SU-DHL-6 (cell line): ENCODE results near the gene CPSF2.
"Not testable (repeated sequence)": the region's sequence is repeated elsewhere in the genome, so short reads cannot be mapped to it uniquely, and the experiment has no call there.

Source experiments
- H2AFZ ChIP-seq: fragments of 200-600 bp; sonication (generic); 2 replicates; pipeline ENCODE4 v1.6.1; 2014; ENCODE audit warnings: low read depth, mild to moderate bottlenecking, moderate library complexity, mixed read lengths, antibody characterized with exemption, low read length; ENCODE audit not compliant: severe bottlenecking
- H3F3A ChIP-seq: fragments of 200-600 bp; shearing (Covaris generic); 2 replicates; pipeline ENCODE4 v1.6.0; 2016; ENCODE audit warnings: antibody characterized with exemption, mild to moderate bottlenecking; ENCODE audit not compliant: insufficient read depth
- H3K27ac ChIP-seq: fragments of 200-600 bp; sonication (generic); 2 replicates; pipeline ENCODE4 v1.5.1; 2016; ENCODE audit warnings: low read depth, mild to moderate bottlenecking, low read length, moderate library complexity, mixed read lengths
- H3K27me3 ChIP-seq: fragments of 200-600 bp; sonication (generic), shearing (Covaris generic); 2 replicates; pipeline ENCODE4 v1.6.0; 2014; ENCODE audit warnings: mild to moderate bottlenecking, low read length
- H3K36me3 ChIP-seq: fragments of 200-600 bp; sonication (generic); 2 replicates; pipeline ENCODE4 v1.6.1; 2014; ENCODE audit warnings: mild to moderate bottlenecking, low read length, mixed read lengths
- H3K4me2 ChIP-seq: fragments of 300-600, 200-600 bp; shearing (Covaris generic), sonication (generic); 2 replicates; pipeline ENCODE4 v1.6.0; 2014; ENCODE audit warnings: low read length, low read depth, mild to moderate bottlenecking; ENCODE audit not compliant: poor library complexity, severe bottlenecking
- H3K4me3 ChIP-seq: fragments of 200-600 bp; sonication (generic); 2 replicates; pipeline ENCODE4 v1.5.1; 2014; ENCODE audit warnings: antibody characterized with exemption, low read length, mild to moderate bottlenecking, mixed read lengths; ENCODE audit not compliant: insufficient read depth, poor library complexity, severe bottlenecking
- H3K79me2 ChIP-seq: fragments of 200-600 bp; sonication (generic); 2 replicates; pipeline ENCODE4 v1.6.1; 2014; ENCODE audit warnings: mild to moderate bottlenecking, low read length, moderate library complexity; ENCODE audit not compliant: insufficient read depth
- H3K9ac ChIP-seq: fragments of 200-600 bp; sonication (generic); 2 replicates; pipeline ENCODE4 v1.7.0; 2014; ENCODE audit warnings: mild to moderate bottlenecking, low read length
- H3K9me2 ChIP-seq: fragments of 200-600 bp; sonication (generic); replicated peaks from 2 replicates; pipeline ENCODE4 v1.6.1; 2014; ENCODE audit warnings: low read length; ENCODE audit not compliant: insufficient read depth
- H3K9me3 ChIP-seq: fragments of 200-600 bp; sonication (generic); 2 replicates; pipeline ENCODE4 v1.6.1; 2014; ENCODE audit warnings: low read length, mixed read lengths; ENCODE audit not compliant: insufficient read depth
- H4K20me1 ChIP-seq: fragments of 200-600 bp; sonication (generic); 2 replicates; pipeline ENCODE4 v1.6.1; 2014; ENCODE audit warnings: low read depth, mild to moderate bottlenecking, antibody characterized with exemption, low read length, moderate library complexity, mixed read lengths
- EZH2phosphoT487 ChIP-seq: fragments of 200-600 bp; sonication (generic), shearing (Covaris generic); conservative IDR thresholded peaks from 2 replicates; pipeline ENCODE4 v1.6.1; 2018; ENCODE audit warnings: mild to moderate bottlenecking, antibody characterized with exemption, low read length, moderate library complexity, mixed read lengths
- TF ChIP-seq, protein P1 (sequence below): fragments of 200-600 bp; sonication (generic); IDR thresholded peaks from one replicate; pipeline ENCODE4 v1.5.1; 2017; ENCODE audit warnings: antibody characterized with exemption, mild to moderate bottlenecking, low read length, moderate library complexity; ENCODE audit not compliant: insufficient read depth, poor library complexity, severe bottlenecking

Gene CPSF2

GRCh38 chr14:92207928-92208265 is 86.1 kb downstream of the CPSF2 start:
- no peaks in the 10 kb centered on the region for H3K27me3 ChIP-seq
- no peaks in the 10 kb centered on the region for H3K9me3 ChIP-seq
- no peak overlapping the region for H3K4me3 ChIP-seq
- H3K79me2 ChIP-seq = no peaks in the 10 kb centered on the region
- H3K36me3 ChIP-seq = no peaks in the 10 kb centered on the region
- H3K9me2 ChIP-seq = no peaks in the 10 kb centered on the region
- H4K20me1 ChIP-seq = no peaks in the 10 kb centered on the region
- no peak overlapping the region for H3K27ac ChIP-seq
- TF ChIP-seq EZH2phosphoT487 = no peak
- TF ChIP-seq, protein P1, sequence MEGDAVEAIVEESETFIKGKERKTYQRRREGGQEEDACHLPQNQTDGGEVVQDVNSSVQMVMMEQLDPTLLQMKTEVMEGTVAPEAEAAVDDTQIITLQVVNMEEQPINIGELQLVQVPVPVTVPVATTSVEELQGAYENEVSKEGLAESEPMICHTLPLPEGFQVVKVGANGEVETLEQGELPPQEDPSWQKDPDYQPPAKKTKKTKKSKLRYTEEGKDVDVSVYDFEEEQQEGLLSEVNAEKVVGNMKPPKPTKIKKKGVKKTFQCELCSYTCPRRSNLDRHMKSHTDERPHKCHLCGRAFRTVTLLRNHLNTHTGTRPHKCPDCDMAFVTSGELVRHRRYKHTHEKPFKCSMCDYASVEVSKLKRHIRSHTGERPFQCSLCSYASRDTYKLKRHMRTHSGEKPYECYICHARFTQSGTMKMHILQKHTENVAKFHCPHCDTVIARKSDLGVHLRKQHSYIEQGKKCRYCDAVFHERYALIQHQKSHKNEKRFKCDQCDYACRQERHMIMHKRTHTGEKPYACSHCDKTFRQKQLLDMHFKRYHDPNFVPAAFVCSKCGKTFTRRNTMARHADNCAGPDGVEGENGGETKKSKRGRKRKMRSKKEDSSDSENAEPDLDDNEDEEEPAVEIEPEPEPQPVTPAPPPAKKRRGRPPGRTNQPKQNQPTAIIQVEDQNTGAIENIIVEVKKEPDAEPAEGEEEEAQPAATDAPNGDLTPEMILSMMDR = no peak
- no peak overlapping the region for H3K4me2 ChIP-seq
- H3F3A ChIP-seq = no peaks in the 10 kb centered on the region
- no peak overlapping the region for H3K9ac ChIP-seq
- no peak overlapping the region for H2AFZ ChIP-seq

- no peaks in the 10 kb centered on the region for H3F3A ChIP-seq
- no peaks in the 10 kb centered on the region for H3K9me2 ChIP-seq
- H2AFZ ChIP-seq = no peak overlapping the region
- H3K27me3 ChIP-seq = no peaks in the 10 kb centered on the region
- no peaks in the 10 kb centered on the region for H4K20me1 ChIP-seq
- H3K36me3 ChIP-seq = no peaks in the 10 kb centered on the region
- no peaks in the 10 kb centered on the region for H3K9me3 ChIP-seq
- no peak overlapping the region for H3K4me3 ChIP-seq
- H3K27ac ChIP-seq = no peak overlapping the region
- H3K9ac ChIP-seq = no peak overlapping the region
- H3K4me2 ChIP-seq = no peak overlapping the region
- no peak for TF ChIP-seq EZH2phosphoT487
- TF ChIP-seq, protein P1 = no peak
- no peaks in the 10 kb centered on the region for H3K79me2 ChIP-seq
Measured at GRCh38 chr14:92209141-92209540, 87.4 kb downstream of the CPSF2 start.

DNA sequence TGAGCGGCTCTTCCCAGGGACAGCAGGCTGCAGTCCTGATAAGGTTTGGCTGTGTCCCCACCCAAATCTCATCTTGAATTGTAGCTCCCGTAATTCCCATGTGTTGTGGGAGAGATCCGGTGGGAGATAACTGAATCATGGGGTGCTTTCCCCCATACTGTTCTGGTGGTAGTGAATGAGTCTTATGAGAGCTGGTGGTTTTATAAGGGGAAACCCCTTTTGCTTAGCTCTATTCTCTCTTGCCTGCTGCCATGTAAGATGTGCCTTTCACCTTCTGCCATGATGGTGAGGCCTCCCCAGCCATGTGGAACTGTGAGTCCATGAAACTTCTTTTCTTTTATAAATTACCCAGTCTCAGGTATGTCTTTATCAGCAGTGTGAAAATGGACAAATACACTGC is 91.4 kb downstream of the CPSF2 start:
- H3F3A ChIP-seq, H3K27me3 ChIP-seq: not testable (repeated sequence)

DNA sequence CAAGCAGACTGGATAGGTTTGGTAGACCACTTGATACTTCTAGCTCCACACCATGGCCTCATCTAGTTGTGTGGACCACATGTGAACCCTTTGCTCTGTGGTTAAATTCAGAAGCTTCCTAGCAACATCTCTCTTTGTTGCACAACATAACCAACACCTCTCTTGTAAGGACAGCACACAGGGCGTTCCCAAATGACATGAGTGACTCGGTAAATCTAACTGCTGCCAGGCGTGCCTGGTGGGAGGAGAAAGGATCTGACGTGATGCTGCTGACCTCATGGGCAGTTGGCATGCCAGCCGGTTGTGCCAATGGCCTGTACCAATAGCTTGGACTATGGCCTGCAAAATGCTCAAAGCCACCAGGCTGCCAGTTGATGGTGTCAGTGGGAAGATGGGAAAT is 93.8 kb downstream of the CPSF2 start:
- no peak overlapping the region for H3K4me2 ChIP-seq
- TF ChIP-seq EZH2phosphoT487 = no peak
- TF ChIP-seq, protein P1 = no peak
- H3K9me3 ChIP-seq = no peaks in the 10 kb centered on the region

More for the DNA sequence above, 91.4 kb downstream of the CPSF2 start:
- H3K4me3 ChIP-seq, H4K20me1 ChIP-seq, H3K9me3 ChIP-seq, H2AFZ ChIP-seq, H3K79me2 ChIP-seq, H3K9ac ChIP-seq, H3K27ac ChIP-seq, H3K36me3 ChIP-seq, H3K9me2 ChIP-seq, H3K4me2 ChIP-seq: not testable (repeated sequence)

More for the DNA sequence above, 93.8 kb downstream of the CPSF2 start:
- no peak overlapping the region for H3K9ac ChIP-seq
- H3K4me3 ChIP-seq = no peak overlapping the region
- H3F3A ChIP-seq = no peaks in the 10 kb centered on the region
- no peaks in the 10 kb centered on the region for H3K9me2 ChIP-seq
- H3K27ac ChIP-seq = no peak overlapping the region
- no peaks in the 10 kb centered on the region for H4K20me1 ChIP-seq
- H3K27me3 ChIP-seq = no peaks in the 10 kb centered on the region
- H3K79me2 ChIP-seq = no peaks in the 10 kb centered on the region
- H3K36me3 ChIP-seq = no peaks in the 10 kb centered on the region
- H2AFZ ChIP-seq = no peak overlapping the region
